ENCODE results near the gene CLCN5.

Gene CLCN5

DNA sequence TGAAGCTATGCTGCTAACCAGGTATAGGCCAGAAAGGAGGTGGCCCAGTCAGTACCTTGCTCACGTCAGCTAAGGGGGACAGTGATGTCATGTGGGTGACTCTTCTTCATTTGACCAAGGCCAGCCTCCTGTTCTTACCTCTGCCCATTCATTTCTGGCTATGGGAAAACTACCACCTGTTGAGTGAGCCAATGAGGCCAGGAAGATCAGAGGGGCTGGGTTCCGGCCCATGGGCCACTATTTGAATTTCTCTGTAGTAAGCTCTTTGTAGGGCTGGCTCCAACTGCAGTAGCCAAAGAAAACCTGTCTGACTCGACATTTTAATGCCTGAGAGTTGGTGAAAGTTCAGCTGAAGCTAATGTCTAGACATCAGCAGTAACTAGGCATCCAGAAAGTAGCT lies 175.8 kb downstream of the CLCN5 start:
- no peak overlapping the region for H3K4me3 ChIP-seq (ENCODE audit: low read depth in 1 of 5, low read length in 5 of 5)
- peaks cover 0 to 10% (median 6%) of the 10 kb centered on the region in 5 donors for H3K27me3 ChIP-seq (ENCODE audit: control insufficient read depth in 5 of 5, insufficient read depth in 4 of 5, low read length in 5 of 5)
- no peaks in the 10 kb centered on the region for H3K36me3 ChIP-seq (ENCODE audit: control insufficient read depth in 5 of 5, insufficient read depth in 5 of 5, low read length in 5 of 5)
- no peak overlapping the region for H3K9ac ChIP-seq (ENCODE audit: low read length in 5 of 5)
- H3K9me3 ChIP-seq (ENCODE audit: control insufficient read depth in 5 of 5, low read length in 5 of 5) = no peaks in the 10 kb centered on the region
- no peaks in the 10 kb centered on the region for H3K4me1 ChIP-seq (ENCODE audit: control insufficient read depth in 5 of 5, insufficient read depth in 5 of 5, low read length in 5 of 5)
- H3K27ac ChIP-seq (ENCODE audit: low read depth, low read length) = no peak overlapping the region

DNA sequence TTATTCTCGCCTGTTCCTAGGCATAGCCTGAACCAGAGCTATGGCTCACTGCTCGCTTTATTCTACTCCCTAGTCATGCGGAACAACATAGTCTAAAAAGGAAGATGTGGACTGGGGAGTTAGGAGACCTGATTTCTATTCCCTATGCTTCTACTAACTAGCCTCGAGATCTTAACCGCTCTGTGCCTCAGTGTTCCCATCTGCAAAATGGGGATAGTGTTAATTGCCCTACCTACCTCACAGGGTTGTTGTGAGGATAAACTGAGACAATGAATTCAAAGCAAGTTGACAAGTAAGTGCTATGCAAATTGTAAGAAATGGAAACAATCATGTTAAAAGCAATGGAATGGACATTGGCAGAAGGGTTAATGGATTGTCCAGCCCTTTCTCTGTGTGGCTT lies 176.4 kb downstream of the CLCN5 start:
- Histone ChIP-seq H3K4me1 (ENCODE audit: control insufficient read depth in 5 of 5, insufficient read depth in 5 of 5, low read length in 5 of 5) (no peaks in the 10 kb centered on the region), H3K9me3 (ENCODE audit: control insufficient read depth in 5 of 5, low read length in 5 of 5) (no peaks in the 10 kb centered on the region), H3K27ac (ENCODE audit: low read depth, low read length) (no peak overlapping the region), H3K36me3 (ENCODE audit: control insufficient read depth in 5 of 5, insufficient read depth in 5 of 5, low read length in 5 of 5) (no peaks in the 10 kb centered on the region), H3K4me3 (ENCODE audit: low read depth in 1 of 5, low read length in 5 of 5) (no peak overlapping the region), H3K9ac (ENCODE audit: low read length in 5 of 5) (no peak overlapping the region), H3K27me3 (ENCODE audit: control insufficient read depth in 5 of 5, insufficient read depth in 4 of 5, low read length in 5 of 5) (peaks cover 0 to 9% (median 6%) of the 10 kb centered on the region in 5 donors)

DNA sequence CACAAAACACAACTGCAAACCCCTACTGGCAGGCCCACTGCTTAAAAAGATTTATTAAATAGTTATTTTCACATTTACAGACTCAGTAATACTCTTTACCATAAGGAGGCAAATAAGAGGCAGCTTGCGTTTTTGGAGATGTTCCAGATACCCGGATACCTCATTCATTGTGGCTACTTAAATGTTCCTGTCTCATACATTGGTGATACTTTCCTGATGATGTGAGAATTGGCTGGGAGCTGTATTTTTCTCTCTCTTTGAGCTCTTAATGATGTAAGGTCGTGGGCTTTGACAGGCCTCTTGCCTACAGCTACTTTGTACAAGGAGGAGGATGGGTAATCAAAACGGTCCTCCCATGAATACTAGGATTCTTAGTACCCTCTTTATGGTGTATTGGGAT lies 176.9 kb downstream of the CLCN5 start:
- Histone ChIP-seq H3K4me1 (ENCODE audit: control insufficient read depth in 5 of 5, insufficient read depth in 5 of 5, low read length in 5 of 5) (no peaks in the 10 kb centered on the region), H3K27ac (ENCODE audit: low read depth, low read length) (no peak overlapping the region), H3K27me3 (ENCODE audit: control insufficient read depth in 5 of 5, insufficient read depth in 4 of 5, low read length in 5 of 5) (peaks cover 0 to 9% (median 8%) of the 10 kb centered on the region in 5 donors), H3K36me3 (ENCODE audit: control insufficient read depth in 5 of 5, insufficient read depth in 5 of 5, low read length in 5 of 5) (no peaks in the 10 kb centered on the region), H3K9ac (ENCODE audit: low read length in 5 of 5) (no peak overlapping the region), H3K9me3 (ENCODE audit: control insufficient read depth in 5 of 5, low read length in 5 of 5) (no peaks in the 10 kb centered on the region), H3K4me3 (ENCODE audit: low read depth in 1 of 5, low read length in 5 of 5) (no peak overlapping the region)

DNA sequence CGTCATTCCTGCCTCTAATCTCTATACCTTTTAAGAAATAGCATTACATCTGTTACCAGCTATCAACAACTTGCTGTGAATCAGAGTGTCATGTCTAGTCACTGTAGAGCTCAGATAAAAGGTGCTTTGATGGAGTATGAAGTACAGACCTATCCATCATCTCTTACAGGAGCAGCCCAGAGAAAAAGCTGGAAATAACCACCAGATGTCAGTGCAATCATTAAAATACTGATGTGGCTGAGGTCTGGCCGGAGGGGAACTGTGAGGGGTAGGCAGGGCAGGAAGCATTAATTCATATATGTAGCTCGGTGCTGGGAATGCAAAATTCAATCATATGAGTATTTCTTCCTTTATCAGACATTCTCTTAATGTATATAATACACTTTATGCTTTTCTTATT lies 177.8 kb downstream of the CLCN5 start:
- Histone ChIP-seq H3K36me3 (ENCODE audit: control insufficient read depth in 5 of 5, insufficient read depth in 5 of 5, low read length in 5 of 5) (no peaks in the 10 kb centered on the region), H3K27ac (ENCODE audit: low read depth, low read length) (no peak overlapping the region), H3K4me1 (ENCODE audit: control insufficient read depth in 5 of 5, insufficient read depth in 5 of 5, low read length in 5 of 5) (no peaks in the 10 kb centered on the region), H3K27me3 (ENCODE audit: control insufficient read depth in 5 of 5, insufficient read depth in 4 of 5, low read length in 5 of 5) (peaks cover 0 to 10% (median 8%) of the 10 kb centered on the region in 5 donors), H3K9ac (ENCODE audit: low read length in 5 of 5) (no peak overlapping the region), H3K9me3 (ENCODE audit: control insufficient read depth in 5 of 5, low read length in 5 of 5) (no peaks in the 10 kb centered on the region), H3K4me3 (ENCODE audit: low read depth in 1 of 5, low read length in 5 of 5) (no peak overlapping the region)

DNA sequence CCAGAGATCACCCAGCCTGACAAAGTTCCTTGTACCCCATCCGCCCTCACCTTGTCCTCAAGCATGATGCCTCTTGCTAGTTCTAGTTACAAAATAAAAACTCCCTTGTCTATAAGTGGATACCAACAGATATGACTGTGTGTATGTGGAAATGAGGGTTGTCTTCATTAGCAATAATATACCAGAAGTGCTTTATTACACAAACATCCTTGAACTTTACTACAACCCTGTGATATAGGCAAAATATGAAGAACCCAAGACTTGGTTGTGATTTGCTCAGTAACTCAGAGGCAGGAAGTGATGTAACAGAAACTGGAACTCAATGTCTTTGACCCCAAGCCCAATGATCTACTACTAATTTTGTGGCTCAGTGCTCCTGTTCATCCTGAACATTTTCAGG lies 180.8 kb downstream of the CLCN5 start:
- H3K4me1 ChIP-seq (ENCODE audit: control insufficient read depth in 5 of 5, insufficient read depth in 5 of 5, low read length in 5 of 5) = no peaks in the 10 kb centered on the region
- H3K9me3 ChIP-seq (ENCODE audit: control insufficient read depth in 5 of 5, low read length in 5 of 5) = no peaks in the 10 kb centered on the region
- H3K9ac ChIP-seq (ENCODE audit: low read length in 5 of 5) = no peak overlapping the region
- H3K4me3 ChIP-seq (ENCODE audit: low read depth in 1 of 5, low read length in 5 of 5) = no peak overlapping the region
- H3K27me3 ChIP-seq (ENCODE audit: control insufficient read depth in 5 of 5, insufficient read depth in 4 of 5, low read length in 5 of 5) = peaks cover 6 to 14% (median 11%) of the 10 kb centered on the region in 5 donors
- no peak overlapping the region for H3K27ac ChIP-seq (ENCODE audit: low read depth, low read length)
- no peaks in the 10 kb centered on the region for H3K36me3 ChIP-seq (ENCODE audit: control insufficient read depth in 5 of 5, insufficient read depth in 5 of 5, low read length in 5 of 5)

DNA sequence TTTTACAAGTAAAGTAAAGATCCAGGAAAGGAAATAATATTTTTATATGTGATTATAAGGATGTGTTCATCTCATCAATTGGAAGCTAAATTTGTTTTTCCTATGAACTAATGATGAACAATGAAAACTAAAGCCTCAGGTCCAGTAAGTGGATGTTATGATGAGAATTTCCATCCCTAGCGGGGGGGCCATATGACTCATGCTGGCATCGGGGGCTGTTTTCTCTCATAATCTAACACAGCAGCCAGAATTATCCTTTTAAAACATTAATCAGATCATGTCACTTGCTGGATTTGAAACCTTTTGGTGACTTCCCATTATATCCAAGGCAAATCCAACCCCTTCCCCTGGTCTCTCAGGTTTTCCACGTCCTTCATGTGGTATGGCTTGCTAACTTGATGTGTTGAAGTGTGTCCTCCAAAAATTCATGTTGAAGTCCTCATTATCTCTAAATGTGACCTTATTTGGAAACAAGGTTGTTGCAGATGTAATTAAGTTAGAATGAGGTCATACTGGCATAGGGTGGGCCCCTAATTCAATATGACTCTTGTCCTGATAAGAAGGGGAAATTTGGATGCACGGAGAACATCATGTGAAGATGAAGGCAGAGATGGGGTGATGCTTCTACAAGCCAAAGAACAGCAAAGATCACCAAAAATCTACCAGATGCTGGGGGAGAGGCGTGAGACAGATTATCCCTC lies 181.6 kb downstream of the CLCN5 start:
- H3K9ac ChIP-seq (ENCODE audit: low read length in 5 of 5) = no peak overlapping the region
- H3K4me1 ChIP-seq (ENCODE audit: control insufficient read depth in 5 of 5, insufficient read depth in 5 of 5, low read length in 5 of 5) = no peaks in the 10 kb centered on the region
- H3K9me3 ChIP-seq (ENCODE audit: control insufficient read depth in 5 of 5, low read length in 5 of 5) = no peaks in the 10 kb centered on the region
- H3K4me3 ChIP-seq (ENCODE audit: low read depth in 1 of 5, low read length in 5 of 5) = no peak overlapping the region
- H3K36me3 ChIP-seq (ENCODE audit: control insufficient read depth in 5 of 5, insufficient read depth in 5 of 5, low read length in 5 of 5) = no peaks in the 10 kb centered on the region
- H3K27me3 ChIP-seq (ENCODE audit: control insufficient read depth in 5 of 5, insufficient read depth in 4 of 5, low read length in 5 of 5) = peaks cover 4 to 11% (median 6%) of the 10 kb centered on the region in 5 donors
- H3K27ac ChIP-seq (ENCODE audit: low read depth, low read length) = no peak overlapping the region

DNA sequence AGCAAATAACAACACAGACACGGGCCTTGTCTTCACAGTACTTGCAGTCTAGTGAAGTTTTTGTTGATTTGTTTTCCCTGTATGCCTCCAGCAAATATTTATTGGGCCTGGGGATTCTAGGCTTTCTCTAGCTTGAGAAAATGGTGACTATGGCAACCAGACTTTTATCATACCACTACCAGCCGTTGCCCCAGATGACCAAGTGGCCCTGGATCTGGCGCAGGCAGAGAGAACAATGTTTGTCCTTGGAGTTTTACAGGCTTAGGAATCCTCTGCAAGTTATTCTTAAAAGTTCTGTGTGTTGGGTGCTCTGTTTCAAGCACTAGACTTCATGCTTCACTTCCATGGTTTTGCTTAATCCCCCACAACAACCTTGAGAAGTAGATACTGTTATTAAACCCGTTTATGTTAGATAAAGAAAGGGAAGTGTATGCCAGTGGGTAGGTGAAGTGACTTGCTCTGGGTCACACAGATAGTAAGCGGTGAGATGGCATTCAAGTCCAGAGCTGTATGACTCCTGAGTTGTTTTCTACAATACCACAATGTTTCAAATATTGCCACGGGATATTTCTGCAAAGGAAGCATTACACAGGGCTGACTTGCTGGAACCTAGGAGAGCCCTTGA lies 183.8 kb downstream of the CLCN5 start:
- Histone ChIP-seq H3K36me3 (ENCODE audit: control insufficient read depth in 5 of 5, insufficient read depth in 5 of 5, low read length in 5 of 5) (no peaks in the 10 kb centered on the region), H3K27ac (ENCODE audit: low read depth, low read length) (no peak overlapping the region), H3K9me3 (ENCODE audit: control insufficient read depth in 5 of 5, low read length in 5 of 5) (no peaks in the 10 kb centered on the region)

DNA sequence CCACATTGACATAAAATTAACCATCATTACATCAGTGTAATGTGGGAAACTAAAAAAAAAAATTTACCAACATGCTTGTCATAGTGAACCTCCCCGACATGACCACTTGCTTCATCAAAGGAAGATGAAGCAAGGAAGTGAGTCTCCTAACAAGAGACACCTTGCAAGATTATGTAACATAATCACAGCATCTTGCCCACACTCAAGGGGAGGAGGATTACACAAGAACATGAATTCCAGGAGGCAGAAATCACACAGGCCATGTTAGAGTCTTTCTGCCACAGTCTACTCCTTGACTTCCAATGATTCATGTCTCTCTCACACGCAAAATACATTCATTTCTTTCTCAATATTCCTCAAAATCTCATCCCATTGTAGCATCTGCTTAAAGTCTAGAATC lies 185.1 kb downstream of the CLCN5 start:
- Histone ChIP-seq H3K9ac (ENCODE audit: low read length in 5 of 5) (no peak overlapping the region), H3K27ac (ENCODE audit: low read depth, low read length) (no peak overlapping the region), H3K9me3 (ENCODE audit: control insufficient read depth in 5 of 5, low read length in 5 of 5) (no peaks in the 10 kb centered on the region)

More for the DNA sequence above, 183.8 kb downstream of the CLCN5 start:
- no peaks in the 10 kb centered on the region for H3K4me1 ChIP-seq (ENCODE audit: control insufficient read depth in 5 of 5, insufficient read depth in 5 of 5, low read length in 5 of 5)
- H3K27me3 ChIP-seq (ENCODE audit: control insufficient read depth in 5 of 5, insufficient read depth in 4 of 5, low read length in 5 of 5) = peaks cover 5 to 11% (median 6%) of the 10 kb centered on the region in 5 donors
- no peak overlapping the region for H3K4me3 ChIP-seq (ENCODE audit: low read depth in 1 of 5, low read length in 5 of 5)
- no peak overlapping the region for H3K9ac ChIP-seq (ENCODE audit: low read length in 5 of 5)

DNA sequence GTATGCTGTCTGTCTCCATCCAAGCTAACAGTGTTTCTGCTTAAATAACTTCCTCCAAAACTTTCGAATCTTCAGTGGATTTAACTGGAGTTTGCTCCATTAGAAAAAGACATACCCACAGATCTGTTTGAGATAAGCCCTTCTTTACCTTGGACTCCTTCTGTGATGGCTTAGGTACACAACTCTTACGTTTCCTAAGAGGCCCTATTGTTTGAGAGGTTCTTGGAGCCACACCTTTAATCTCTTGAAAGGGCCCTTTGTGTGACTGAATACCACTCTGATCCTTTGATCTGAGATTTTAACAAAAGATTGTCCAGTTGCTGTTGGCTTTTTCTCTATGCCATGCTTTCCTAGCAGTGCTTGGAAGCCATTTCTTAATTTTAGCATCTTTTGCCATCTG lies 185.9 kb downstream of the CLCN5 start:
- no peak overlapping the region for H3K27ac ChIP-seq (ENCODE audit: low read depth, low read length)
- no peaks in the 10 kb centered on the region for H3K4me1 ChIP-seq (ENCODE audit: control insufficient read depth in 5 of 5, insufficient read depth in 5 of 5, low read length in 5 of 5)
- H3K36me3 ChIP-seq (ENCODE audit: control insufficient read depth in 5 of 5, insufficient read depth in 5 of 5, low read length in 5 of 5) = no peaks in the 10 kb centered on the region
- H3K27me3 ChIP-seq (ENCODE audit: control insufficient read depth in 5 of 5, insufficient read depth in 4 of 5, low read length in 5 of 5) = peaks cover 3 to 11% (median 6%) of the 10 kb centered on the region in 5 donors
- no peak overlapping the region for H3K9ac ChIP-seq (ENCODE audit: low read length in 5 of 5)
- H3K9me3 ChIP-seq (ENCODE audit: control insufficient read depth in 5 of 5, low read length in 5 of 5) = no peaks in the 10 kb centered on the region
- H3K4me3 ChIP-seq (ENCODE audit: low read depth in 1 of 5, low read length in 5 of 5) = no peak overlapping the region

More for the DNA sequence above, 185.1 kb downstream of the CLCN5 start:
- H3K27me3 ChIP-seq (ENCODE audit: control insufficient read depth in 5 of 5, insufficient read depth in 4 of 5, low read length in 5 of 5) = peaks cover 5 to 11% (median 6%) of the 10 kb centered on the region in 5 donors
- no peaks in the 10 kb centered on the region for H3K4me1 ChIP-seq (ENCODE audit: control insufficient read depth in 5 of 5, insufficient read depth in 5 of 5, low read length in 5 of 5)
- no peak overlapping the region for H3K4me3 ChIP-seq (ENCODE audit: low read depth in 1 of 5, low read length in 5 of 5)
- H3K36me3 ChIP-seq (ENCODE audit: control insufficient read depth in 5 of 5, insufficient read depth in 5 of 5, low read length in 5 of 5) = no peaks in the 10 kb centered on the region

DNA sequence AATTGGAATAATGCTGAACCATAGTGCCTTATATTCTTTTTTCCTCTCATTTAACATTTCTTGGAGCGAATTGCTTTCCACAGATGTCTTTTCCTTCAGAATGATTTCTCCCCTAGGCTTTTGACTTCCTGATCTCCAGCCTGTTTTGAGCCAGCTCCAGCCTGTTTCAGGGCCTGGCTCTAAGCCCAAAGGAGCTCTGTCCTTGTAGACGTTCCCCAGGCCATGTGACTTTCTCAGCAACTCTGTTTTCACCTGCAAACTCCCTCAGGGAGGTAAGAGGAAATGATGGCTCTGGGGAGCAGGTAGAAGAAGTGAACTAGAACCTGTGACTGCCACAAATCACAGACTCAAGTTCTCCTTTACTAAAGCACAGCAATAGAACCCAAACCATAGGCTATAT lies 189.3 kb downstream of the CLCN5 start:
- Histone ChIP-seq H3K9ac (ENCODE audit: low read length in 5 of 5) (no peak overlapping the region), H3K27ac (ENCODE audit: low read depth, low read length) (no peak overlapping the region), H3K27me3 (ENCODE audit: control insufficient read depth in 5 of 5, insufficient read depth in 4 of 5, low read length in 5 of 5) (peaks cover 0 to 6% (median 0%) of the 10 kb centered on the region in 5 donors), H3K9me3 (ENCODE audit: control insufficient read depth in 5 of 5, low read length in 5 of 5) (no peaks in the 10 kb centered on the region), H3K4me3 (ENCODE audit: low read depth in 1 of 5, low read length in 5 of 5) (no peak overlapping the region), H3K36me3 (ENCODE audit: control insufficient read depth in 5 of 5, insufficient read depth in 5 of 5, low read length in 5 of 5) (no peaks in the 10 kb centered on the region), H3K4me1 (ENCODE audit: control insufficient read depth in 5 of 5, insufficient read depth in 5 of 5, low read length in 5 of 5) (no peaks in the 10 kb centered on the region)

Data from subcutaneous abdominal adipose tissue (tissue), 5 donors.